GM23338 (cell line): Measurements from ENCODE around the gene XCL2. TPM values are rescaled to one million over a fixed set of nuclear protein-coding genes. Genes with fewer than 3 reads are reported as not detected.

Experiments
- ATAC-seq: fragments of 200-7000 bp; cut with Tn5 transposase; 3 replicates; pipeline ENCODE4 v1.9.1; 2020
- DNase-seq: peaks from one replicate; pipeline ENCODE4 v3.0.0-alpha.2; 2015; ENCODE audit warnings: low spot score
- H2AFZ ChIP-seq: fragments of 200-600 bp; sonication (generic); 2 replicates; pipeline ENCODE4 v1.8.0; 2016; ENCODE audit warnings: antibody characterized with exemption, mild to moderate bottlenecking, moderate library complexity
- H3F3A ChIP-seq: fragments of 200-600 bp; sonication (generic); replicated peaks from 2 replicates; pipeline ENCODE4 v1.8.0; 2017; ENCODE audit warnings: antibody characterized with exemption, mixed run types, low read depth
- H3K27ac ChIP-seq: fragments of 200-600 bp; sonication (generic); 2 replicates; pipeline ENCODE4 v1.6.1; 2016; ENCODE audit warnings: low read depth
- H3K27me3 ChIP-seq: fragments of 200-600 bp; sonication (generic); 2 replicates; pipeline ENCODE4 v1.8.0; 2016; ENCODE audit warnings: mild to moderate bottlenecking, mixed run types, moderate library complexity; ENCODE audit not compliant: insufficient read depth
- H3K36me3 ChIP-seq: fragments of 200-600 bp; sonication (generic); 2 replicates; pipeline ENCODE4 v1.8.0; 2016; ENCODE audit warnings: mild to moderate bottlenecking; ENCODE audit not compliant: insufficient read depth
- H3K4me1 ChIP-seq: fragments of 200-600 bp; sonication (generic); 2 replicates; pipeline ENCODE4 v1.8.0; 2016; ENCODE audit warnings: mild to moderate bottlenecking, moderate library complexity; ENCODE audit not compliant: insufficient read depth
- H3K4me2 ChIP-seq: fragments of 200-600 bp; sonication (generic); 2 replicates; pipeline ENCODE4 v1.7.1; 2017; ENCODE audit warnings: mixed run types
- H3K4me3 ChIP-seq: fragments of 200-600 bp; sonication (generic); 2 replicates; pipeline ENCODE4 v1.6.1; 2016; ENCODE audit warnings: mixed run types
- H3K79me2 ChIP-seq: fragments of 200-600 bp; sonication (generic); replicated peaks from 2 replicates; pipeline ENCODE4 v1.8.0; 2017; ENCODE audit warnings: mild to moderate bottlenecking; ENCODE audit not compliant: insufficient read depth
- H3K9me2 ChIP-seq: fragments of 200-600 bp; sonication (generic); 2 replicates; pipeline ENCODE4 v1.8.0; 2017; ENCODE audit not compliant: insufficient read depth
- H4K20me1 ChIP-seq: fragments of 200-600 bp; sonication (generic); replicated peaks from 2 replicates; pipeline ENCODE4 v1.8.0; 2017; ENCODE audit warnings: mild to moderate bottlenecking; ENCODE audit not compliant: insufficient read depth
- H3K27ac Mint-ChIP-seq: 2 replicates; pipeline ENCODE4 v1.8.0; 2020; ENCODE audit warnings: inconsistent platforms, mild to moderate bottlenecking, moderate library complexity, mixed read lengths
- H3K27me3 Mint-ChIP-seq: 3 replicates; pipeline ENCODE4 v1.8.0; 2022; ENCODE audit warnings: low read depth, mild to moderate bottlenecking, moderate library complexity, mixed read lengths, inconsistent platforms; ENCODE audit not compliant: insufficient read depth, poor library complexity
- H3K36me3 Mint-ChIP-seq: 3 replicates; pipeline ENCODE4 v1.8.0; 2021; ENCODE audit warnings: low read depth, mild to moderate bottlenecking, inconsistent platforms, moderate library complexity, mixed read lengths
- H3K4me1 Mint-ChIP-seq: 3 replicates; pipeline ENCODE4 v1.8.0; 2020; ENCODE audit warnings: mild to moderate bottlenecking, inconsistent platforms, mixed read lengths
- H3K4me3 Mint-ChIP-seq: 3 replicates; pipeline ENCODE4 v1.8.0; 2021; ENCODE audit warnings: moderate library complexity, mild to moderate bottlenecking, inconsistent platforms, mixed read lengths
- H3K9me3 Mint-ChIP-seq: 3 replicates; pipeline ENCODE4 v1.8.0; 2020; ENCODE audit warnings: moderate library complexity, mild to moderate bottlenecking, inconsistent platforms, mixed read lengths
- CREB1 ChIP-seq: fragments of 250-450 bp; sonication (Bioruptor Pico); IDR thresholded peaks from 2 replicates; pipeline ENCODE4 v1.5.0; 2020; ENCODE audit warnings: low read depth, mild to moderate bottlenecking, moderate library complexity
- ETS1 ChIP-seq: IDR thresholded peaks from 2 replicates; pipeline ENCODE4 v1.6.1; 2016; ENCODE audit warnings: antibody characterized with exemption
- EZH2 ChIP-seq: fragments of 200-600 bp; sonication (generic); IDR thresholded peaks from one replicate; pipeline ENCODE4 v1.8.0; 2017; ENCODE audit warnings: antibody characterized with exemption, mild to moderate bottlenecking, low read depth; ENCODE audit not compliant: unreplicated experiment
- EZH2phosphoT487 ChIP-seq: fragments of 200-600 bp; sonication (generic); IDR thresholded peaks from one replicate; pipeline ENCODE4 v1.8.1; 2018; ENCODE audit warnings: antibody characterized with exemption; ENCODE audit not compliant: unreplicated experiment
- JUNB ChIP-seq: IDR thresholded peaks from one replicate; pipeline ENCODE4 v1.6.1; 2016; ENCODE audit warnings: antibody characterized with exemption; ENCODE audit not compliant: unreplicated experiment
- NANOG ChIP-seq: IDR thresholded peaks from 2 replicates; pipeline ENCODE4 v1.6.1; 2016; ENCODE audit warnings: antibody characterized with exemption, borderline replicate concordance
- POLR2AphosphoS5 ChIP-seq: IDR thresholded peaks from 2 replicates; pipeline ENCODE4 v1.6.1; 2016; ENCODE audit warnings: antibody characterized with exemption, low read depth
- REST ChIP-seq: IDR thresholded peaks from one replicate; pipeline ENCODE4 v1.6.1; 2018; ENCODE audit warnings: antibody characterized with exemption; ENCODE audit not compliant: unreplicated experiment
- STAT1 ChIP-seq: IDR thresholded peaks from one replicate; pipeline ENCODE4 v1.6.1; 2016; ENCODE audit warnings: antibody characterized with exemption; ENCODE audit not compliant: unreplicated experiment
- ZNF114 ChIP-seq: fragments of 250-450 bp; sonication (Bioruptor Pico); IDR thresholded peaks from 2 replicates; pipeline ENCODE4 v1.5.0; 2020; ENCODE audit warnings: mild to moderate bottlenecking, moderate library complexity
- ZNF331 ChIP-seq: fragments of 250-450 bp; sonication (Bioruptor Pico); IDR thresholded peaks from 2 replicates; pipeline ENCODE4 v1.5.0; 2020; ENCODE audit warnings: low read depth, mild to moderate bottlenecking, moderate library complexity
- polyA plus RNA-seq: library from polyadenylated mRNA; unstranded; fragments of >200 nt; fragmentation: Nextera tagmentation; extraction: Ambion mirVana; gene quantifications from 2 replicates; pipeline ENCODE4 v1.2.1, GENCODE V29; 2016
- total RNA-seq: library from RNA; depleted of rRNA; stranded (reverse); fragments of >200 nt; shearing (Covaris generic); gene quantifications from 2 replicates; pipeline ENCODE4 v1.2.3, GENCODE V29; 2014
- TF ChIP-seq, protein P1 (sequence below), 2 experiments: fragments of 200-600 bp in 1 of 2; sonication (generic) in 1 of 2; conservative IDR thresholded peaks; 2 replicates each; pipeline versions ENCODE4 v1.5.1 to v1.6.1; 2016 to 2017; ENCODE audit warnings: antibody characterized with exemption in 2 of 2, low read depth in 2 of 2, mild to moderate bottlenecking in 2 of 2, moderate library complexity in 1 of 2
- TF ChIP-seq, protein P2 (sequence below): fragments of 250-450 bp; sonication (Bioruptor Pico); IDR thresholded peaks from 2 replicates; pipeline ENCODE4 v1.5.0; 2020; ENCODE audit warnings: mild to moderate bottlenecking, moderate library complexity

The XCL2 gene
- total and polyA plus RNA-seq, 2 experiments from 2014 or later, result not detected

- no peaks in the 10 kb centered on the region for H3F3A ChIP-seq
- H3K4me2 ChIP-seq, result no peak overlapping the region
- no peak overlapping the region for H3K4me3 ChIP-seq
- TF ChIP-seq ZNF114 (CRISPR knock-in tag), result no peak
- TF ChIP-seq EZH2phosphoT487, result no peak
- no peak for TF ChIP-seq POLR2AphosphoS5
- TF ChIP-seq, protein P1, sequence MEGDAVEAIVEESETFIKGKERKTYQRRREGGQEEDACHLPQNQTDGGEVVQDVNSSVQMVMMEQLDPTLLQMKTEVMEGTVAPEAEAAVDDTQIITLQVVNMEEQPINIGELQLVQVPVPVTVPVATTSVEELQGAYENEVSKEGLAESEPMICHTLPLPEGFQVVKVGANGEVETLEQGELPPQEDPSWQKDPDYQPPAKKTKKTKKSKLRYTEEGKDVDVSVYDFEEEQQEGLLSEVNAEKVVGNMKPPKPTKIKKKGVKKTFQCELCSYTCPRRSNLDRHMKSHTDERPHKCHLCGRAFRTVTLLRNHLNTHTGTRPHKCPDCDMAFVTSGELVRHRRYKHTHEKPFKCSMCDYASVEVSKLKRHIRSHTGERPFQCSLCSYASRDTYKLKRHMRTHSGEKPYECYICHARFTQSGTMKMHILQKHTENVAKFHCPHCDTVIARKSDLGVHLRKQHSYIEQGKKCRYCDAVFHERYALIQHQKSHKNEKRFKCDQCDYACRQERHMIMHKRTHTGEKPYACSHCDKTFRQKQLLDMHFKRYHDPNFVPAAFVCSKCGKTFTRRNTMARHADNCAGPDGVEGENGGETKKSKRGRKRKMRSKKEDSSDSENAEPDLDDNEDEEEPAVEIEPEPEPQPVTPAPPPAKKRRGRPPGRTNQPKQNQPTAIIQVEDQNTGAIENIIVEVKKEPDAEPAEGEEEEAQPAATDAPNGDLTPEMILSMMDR (conservative IDR thresholded peaks at IDR 0.05; ENCODE audit: low read depth in 2 of 2), result no peak
- no peak for TF ChIP-seq STAT1
- TF ChIP-seq ZNF331 (CRISPR knock-in tag), result no peak
- TF ChIP-seq EZH2, result no peak
- no peak for TF ChIP-seq JUNB
- no peak for TF ChIP-seq NANOG
- no peak for TF ChIP-seq ETS1
- no peak for TF ChIP-seq REST
- TF ChIP-seq, protein P2, sequence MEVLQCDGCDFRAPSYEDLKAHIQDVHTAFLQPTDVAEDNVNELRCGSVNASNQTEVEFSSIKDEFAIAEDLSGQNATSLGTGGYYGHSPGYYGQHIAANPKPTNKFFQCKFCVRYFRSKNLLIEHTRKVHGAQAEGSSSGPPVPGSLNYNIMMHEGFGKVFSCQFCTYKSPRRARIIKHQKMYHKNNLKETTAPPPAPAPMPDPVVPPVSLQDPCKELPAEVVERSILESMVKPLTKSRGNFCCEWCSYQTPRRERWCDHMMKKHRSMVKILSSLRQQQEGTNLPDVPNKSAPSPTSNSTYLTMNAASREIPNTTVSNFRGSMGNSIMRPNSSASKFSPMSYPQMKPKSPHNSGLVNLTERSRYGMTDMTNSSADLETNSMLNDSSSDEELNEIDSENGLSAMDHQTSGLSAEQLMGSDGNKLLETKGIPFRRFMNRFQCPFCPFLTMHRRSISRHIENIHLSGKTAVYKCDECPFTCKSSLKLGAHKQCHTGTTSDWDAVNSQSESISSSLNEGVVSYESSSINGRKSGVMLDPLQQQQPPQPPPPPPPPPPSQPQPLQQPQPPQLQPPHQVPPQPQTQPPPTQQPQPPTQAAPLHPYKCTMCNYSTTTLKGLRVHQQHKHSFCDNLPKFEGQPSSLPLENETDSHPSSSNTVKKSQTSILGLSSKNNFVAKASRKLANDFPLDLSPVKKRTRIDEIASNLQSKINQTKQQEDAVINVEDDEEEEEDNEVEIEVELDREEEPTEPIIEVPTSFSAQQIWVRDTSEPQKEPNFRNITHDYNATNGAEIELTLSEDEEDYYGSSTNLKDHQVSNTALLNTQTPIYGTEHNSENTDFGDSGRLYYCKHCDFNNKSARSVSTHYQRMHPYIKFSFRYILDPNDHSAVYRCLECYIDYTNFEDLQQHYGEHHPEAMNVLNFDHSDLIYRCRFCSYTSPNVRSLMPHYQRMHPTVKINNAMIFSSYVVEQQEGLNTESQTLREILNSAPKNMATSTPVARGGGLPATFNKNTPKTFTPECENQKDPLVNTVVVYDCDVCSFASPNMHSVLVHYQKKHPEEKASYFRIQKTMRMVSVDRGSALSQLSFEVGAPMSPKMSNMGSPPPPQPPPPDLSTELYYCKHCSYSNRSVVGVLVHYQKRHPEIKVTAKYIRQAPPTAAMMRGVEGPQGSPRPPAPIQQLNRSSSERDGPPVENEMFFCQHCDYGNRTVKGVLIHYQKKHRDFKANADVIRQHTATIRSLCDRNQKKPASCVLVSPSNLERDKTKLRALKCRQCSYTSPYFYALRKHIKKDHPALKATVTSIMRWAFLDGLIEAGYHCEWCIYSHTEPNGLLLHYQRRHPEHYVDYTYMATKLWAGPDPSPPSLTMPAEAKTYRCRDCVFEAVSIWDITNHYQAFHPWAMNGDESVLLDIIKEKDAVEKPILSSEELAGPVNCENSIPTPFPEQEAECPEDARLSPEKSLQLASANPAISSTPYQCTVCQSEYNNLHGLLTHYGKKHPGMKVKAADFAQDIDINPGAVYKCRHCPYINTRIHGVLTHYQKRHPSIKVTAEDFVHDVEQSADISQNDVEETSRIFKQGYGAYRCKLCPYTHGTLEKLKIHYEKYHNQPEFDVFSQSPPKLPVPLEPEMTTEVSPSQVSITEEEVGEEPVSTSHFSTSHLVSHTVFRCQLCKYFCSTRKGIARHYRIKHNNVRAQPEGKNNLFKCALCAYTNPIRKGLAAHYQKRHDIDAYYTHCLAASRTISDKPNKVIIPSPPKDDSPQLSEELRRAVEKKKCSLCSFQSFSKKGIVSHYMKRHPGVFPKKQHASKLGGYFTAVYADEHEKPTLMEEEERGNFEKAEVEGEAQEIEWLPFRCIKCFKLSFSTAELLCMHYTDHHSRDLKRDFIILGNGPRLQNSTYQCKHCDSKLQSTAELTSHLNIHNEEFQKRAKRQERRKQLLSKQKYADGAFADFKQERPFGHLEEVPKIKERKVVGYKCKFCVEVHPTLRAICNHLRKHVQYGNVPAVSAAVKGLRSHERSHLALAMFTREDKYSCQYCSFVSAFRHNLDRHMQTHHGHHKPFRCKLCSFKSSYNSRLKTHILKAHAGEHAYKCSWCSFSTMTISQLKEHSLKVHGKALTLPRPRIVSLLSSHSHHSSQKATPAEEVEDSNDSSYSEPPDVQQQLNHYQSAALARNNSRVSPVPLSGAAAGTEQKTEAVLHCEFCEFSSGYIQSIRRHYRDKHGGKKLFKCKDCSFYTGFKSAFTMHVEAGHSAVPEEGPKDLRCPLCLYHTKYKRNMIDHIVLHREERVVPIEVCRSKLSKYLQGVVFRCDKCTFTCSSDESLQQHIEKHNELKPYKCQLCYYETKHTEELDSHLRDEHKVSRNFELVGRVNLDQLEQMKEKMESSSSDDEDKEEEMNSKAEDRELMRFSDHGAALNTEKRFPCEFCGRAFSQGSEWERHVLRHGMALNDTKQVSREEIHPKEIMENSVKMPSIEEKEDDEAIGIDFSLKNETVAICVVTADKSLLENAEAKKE (CRISPR knock-in tag), result no peak
- no peak for TF ChIP-seq CREB1 (CRISPR knock-in tag)
- H3K4me1 Mint-ChIP-seq, result 0 out of 3 replicates have a peak, but pooled peaks cover 2% of the 10 kb centered on the region
- no peaks in the 10 kb centered on the region for H3K9me3 Mint-ChIP-seq
- ATAC-seq (no peak), DNase-seq (no peak)
- H3K27ac ChIP-seq, result no peak overlapping the region
- no peak overlapping the region for H2AFZ ChIP-seq
- H3K79me2 ChIP-seq, result no peaks in the 10 kb centered on the region
- H3K36me3 Mint-ChIP-seq, result no peaks in the 10 kb centered on the region
- no peaks in the 10 kb centered on the region for H3K4me1 ChIP-seq
- no peak overlapping the region for H3K4me3 Mint-ChIP-seq
- peaks cover 7% of the 10 kb centered on the region; the same call in 1 of the 2 replicates for H3K9me2 ChIP-seq
- H3K27ac Mint-ChIP-seq, result no peak overlapping the region
- H3K27me3 Mint-ChIP-seq, result no peaks in the 10 kb centered on the region
- H4K20me1 ChIP-seq, result no peaks in the 10 kb centered on the region
- H3K27me3 ChIP-seq, result no peaks in the 10 kb centered on the region
- H3K36me3 ChIP-seq, result no peaks in the 10 kb centered on the region
Observed at GRCh38 chr1:168512864-168513595, 30.8 kb downstream of the XCL2 start.
